GM12874 (cell line): Measurements from ENCODE around the gene S1PR4.

Source experiments
- CTCF ChIP-seq: IDR thresholded peaks from 2 replicates; pipeline ENCODE4 v1.5.1; 2011; ENCODE audit warnings: low read depth, mild to moderate bottlenecking, control low read depth, low read length, moderate library complexity; ENCODE audit not compliant: insufficient read depth

S1PR4 gene

GRCh38 chr19:3196933-3197205 is 18.3 kb downstream of the S1PR4 start:
- TF ChIP-seq CTCF = no peak

- TF ChIP-seq CTCF = no peak
Observed at GRCh38 chr19:3198901-3199700, 20.5 kb downstream of the S1PR4 start.

- no peak for TF ChIP-seq CTCF
Observed at GRCh38 chr19:3201072-3201700, 22.6 kb downstream of the S1PR4 start.

- TF ChIP-seq CTCF = no peak
Observed at GRCh38 chr19:3201911-3202310, 23.3 kb downstream of the S1PR4 start.

GRCh38 chr19:3202346-3202745 is 23.8 kb downstream of the S1PR4 start:
- TF ChIP-seq CTCF = no peak

GRCh38 chr19:3203805-3204645 is 25.5 kb downstream of the S1PR4 start:
- TF ChIP-seq CTCF = no peak

- TF ChIP-seq CTCF = no peak
Observed at GRCh38 chr19:3204646-3205275, 26.2 kb downstream of the S1PR4 start.
